ACC112 (cell line): ENCODE data around the gene EFCAB11.
A peak's percentile ranks its signal among the peaks of the same experiment; 100 is the strongest.

Experiments used
- H2AFZ ChIP-seq: fragments of 200-600 bp; sonication (generic); one replicate; pipeline ENCODE4 v1.6.0; 2017; ENCODE audit warnings: antibody characterized with exemption, low read length; ENCODE audit not compliant: unreplicated experiment
- H3K27ac ChIP-seq: fragments of 200-600 bp; sonication (generic); 2 replicates; pipeline ENCODE4 v1.5.1; 2014; ENCODE audit warnings: low read depth, mild to moderate bottlenecking, antibody characterized with exemption, low read length, moderate library complexity
- H3K27me3 ChIP-seq: fragments of 200-600 bp; sonication (generic); 2 replicates; pipeline ENCODE4 v1.6.1; 2014; ENCODE audit warnings: mild to moderate bottlenecking, antibody characterized with exemption, low read length, moderate library complexity, mixed read lengths; ENCODE audit not compliant: insufficient read depth
- H3K36me3 ChIP-seq: fragments of 200-600 bp; sonication (generic); 2 replicates; pipeline ENCODE4 v1.6.1; 2016; ENCODE audit warnings: mild to moderate bottlenecking, antibody characterized with exemption, low read length, moderate library complexity, mixed read lengths; ENCODE audit not compliant: insufficient read depth
- H3K4me1 ChIP-seq: fragments of 200-600 bp; sonication (generic); one replicate; pipeline ENCODE4 v1.6.1; 2016; ENCODE audit warnings: low read length, mixed read lengths; ENCODE audit not compliant: insufficient read depth, unreplicated experiment, control insufficient read depth
- H3K4me3 ChIP-seq: fragments of 200-600 bp; sonication (generic); 2 replicates; pipeline ENCODE4 v1.5.1; 2014; ENCODE audit warnings: mild to moderate bottlenecking, low read depth, low read length
- H3K79me2 ChIP-seq: fragments of 200-600 bp; sonication (generic); one replicate; pipeline ENCODE4 v1.6.0; 2016; ENCODE audit warnings: low read length; ENCODE audit not compliant: control insufficient read depth, unreplicated experiment, insufficient read depth

EFCAB11 gene

GRCh38 chr14:89927186-89927865 is 27.2 kb downstream of the EFCAB11 start:
- H3K36me3 ChIP-seq = 0 out of 2 replicates have a peak, but pooled peaks cover 9% of the 10 kb centered on the region
- peak overlapping the region; percentile 91 for H3K27ac ChIP-seq
- H3K79me2 ChIP-seq = no peaks in the 10 kb centered on the region
- H2AFZ ChIP-seq = peak overlapping the region; percentile 77
- H3K27me3 ChIP-seq = no peaks in the 10 kb centered on the region
- peak overlapping the region; percentile 9; the same call in 1 of the 2 replicates for H3K4me3 ChIP-seq
- H3K4me1 ChIP-seq = peaks cover 27% of the 10 kb centered on the region

DNA sequence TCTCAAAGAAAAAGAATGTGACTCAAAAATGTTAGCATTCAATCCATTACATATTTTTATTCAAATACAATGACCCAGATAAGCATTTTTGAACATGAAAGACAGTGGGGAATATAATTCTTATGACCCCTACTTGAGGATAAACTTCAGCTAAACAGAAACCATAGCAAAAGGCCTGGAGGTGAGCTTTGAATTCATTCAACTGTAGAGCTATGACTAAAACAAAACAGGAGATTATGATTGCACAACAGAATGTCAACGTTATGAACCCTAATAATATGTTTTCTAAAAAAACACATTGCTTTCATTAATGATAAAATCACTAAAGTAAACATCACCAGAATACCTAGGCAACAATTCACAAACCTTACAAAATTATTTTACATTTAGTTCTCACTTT is 27.8 kb downstream of the EFCAB11 start:
- Histone ChIP-seq H3K27ac (peak overlapping the region; percentile 91), H3K27me3 (no peaks in the 10 kb centered on the region), H3K79me2 (no peaks in the 10 kb centered on the region), H2AFZ (peak overlapping the region; percentile 77), H3K4me3 (peak overlapping the region; percentile 33), H3K4me1 (peaks cover 33% of the 10 kb centered on the region), H3K36me3 (0 out of 2 replicates have a peak, but pooled peaks cover 5% of the 10 kb centered on the region)

- Histone ChIP-seq H3K36me3 (0 out of 2 replicates have a peak, but pooled peaks cover 4% of the 10 kb centered on the region), H3K27me3 (no peaks in the 10 kb centered on the region), H3K4me1 (peaks cover 41% of the 10 kb centered on the region), H3K79me2 (no peaks in the 10 kb centered on the region), H3K27ac (no peak overlapping the region), H2AFZ (no peak overlapping the region), H3K4me3 (no peak overlapping the region)
Measured at GRCh38 chr14:89924268-89924667, 30.3 kb downstream of the EFCAB11 start.

- Histone ChIP-seq H3K27me3 (no peaks in the 10 kb centered on the region), H3K4me1 (peaks cover 35% of the 10 kb centered on the region), H2AFZ (peak overlapping the region; percentile 7), H3K79me2 (no peaks in the 10 kb centered on the region), H3K27ac (peak overlapping the region; percentile 86), H3K4me3 (no peak overlapping the region), H3K36me3 (0 out of 2 replicates have a peak, but pooled peaks cover 4% of the 10 kb centered on the region)
Measured at GRCh38 chr14:89922031-89922907, 32.3 kb downstream of the EFCAB11 start.

DNA sequence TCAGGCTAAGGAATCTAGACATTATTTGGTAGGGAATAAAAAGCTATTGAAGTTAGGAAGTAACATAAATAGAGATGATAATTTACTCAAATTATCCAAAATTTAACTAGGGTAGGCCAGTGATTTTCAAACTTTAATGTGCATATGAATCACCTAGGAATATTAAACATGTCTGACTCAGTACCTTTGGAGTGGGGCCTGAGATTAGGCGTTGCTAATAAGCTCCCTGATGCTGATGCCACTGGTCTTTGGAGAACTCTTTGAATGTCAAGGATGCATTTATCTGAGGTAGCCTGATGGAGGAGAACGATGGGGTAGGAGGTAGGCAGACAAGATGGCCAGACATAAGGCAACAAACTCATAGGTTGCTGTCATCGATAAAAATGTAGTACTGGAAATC is 33.2 kb downstream of the EFCAB11 start:
- Histone ChIP-seq H3K36me3 (0 out of 2 replicates have a peak, but pooled peaks cover 4% of the 10 kb centered on the region), H3K79me2 (no peaks in the 10 kb centered on the region), H3K27ac (peak overlapping the region; percentile 86), H3K4me1 (peaks cover 35% of the 10 kb centered on the region), H3K4me3 (no peak overlapping the region), H3K27me3 (no peaks in the 10 kb centered on the region), H2AFZ (no peak overlapping the region)

DNA sequence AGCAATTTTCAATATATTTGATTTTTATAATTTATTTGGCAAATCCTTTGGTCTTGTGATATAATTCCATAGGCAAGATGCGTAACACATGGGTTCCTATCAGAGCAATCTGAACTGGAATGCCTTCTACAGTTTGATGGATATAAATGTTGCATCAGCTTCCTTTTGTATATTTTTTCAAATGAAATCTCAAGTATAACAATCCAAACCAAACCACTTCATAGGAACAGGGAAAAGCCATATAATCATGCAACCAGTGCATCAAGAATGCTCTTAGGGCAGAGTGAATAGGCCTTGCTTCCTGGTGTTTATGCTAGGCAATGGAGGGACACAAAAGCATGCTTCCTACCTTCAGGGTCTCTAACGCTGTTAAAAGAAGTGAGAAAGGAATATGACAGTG is 34.5 kb downstream of the EFCAB11 start:
- Histone ChIP-seq H3K4me3 (no peak overlapping the region), H3K27me3 (no peaks in the 10 kb centered on the region), H3K4me1 (peaks cover 38% of the 10 kb centered on the region), H2AFZ (no peak overlapping the region), H3K36me3 (0 out of 2 replicates have a peak, but pooled peaks cover 4% of the 10 kb centered on the region), H3K79me2 (no peaks in the 10 kb centered on the region), H3K27ac (no peak overlapping the region)

DNA sequence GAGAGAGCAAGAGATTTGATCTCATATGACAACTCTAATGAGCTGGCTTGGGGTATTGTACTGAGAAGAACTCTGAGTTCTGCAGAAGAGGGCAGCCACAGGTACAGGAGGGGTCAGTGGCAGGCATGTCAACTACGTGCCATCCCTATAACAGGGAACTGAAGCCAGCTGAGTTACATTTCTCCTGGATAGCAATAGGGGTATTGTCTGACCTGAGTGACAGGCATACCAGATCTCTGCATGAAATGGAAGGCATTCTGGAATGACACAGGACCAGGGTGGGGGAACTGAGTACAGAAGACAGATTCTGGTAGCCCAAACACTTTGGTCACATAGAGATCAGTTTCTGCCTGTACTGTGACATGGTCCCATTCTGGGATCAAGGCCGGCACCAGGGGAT is 35.8 kb downstream of the EFCAB11 start:
- Histone ChIP-seq H3K27ac (no peak overlapping the region), H2AFZ (no peak overlapping the region), H3K27me3 (no peaks in the 10 kb centered on the region), H3K36me3 (0 out of 2 replicates have a peak, but pooled peaks cover 4% of the 10 kb centered on the region), H3K79me2 (no peaks in the 10 kb centered on the region), H3K4me3 (no peak overlapping the region), H3K4me1 (peaks cover 42% of the 10 kb centered on the region)

GRCh38 chr14:89915114-89915878 is 39.2 kb downstream of the EFCAB11 start:
- Histone ChIP-seq H3K27ac (peak overlapping the region; percentile 71; the same call in 1 of the 2 replicates), H3K36me3 (no peaks in the 10 kb centered on the region), H2AFZ (peak overlapping the region; percentile 46), H3K4me3 (no peak overlapping the region), H3K79me2 (no peaks in the 10 kb centered on the region), H3K27me3 (no peaks in the 10 kb centered on the region), H3K4me1 (peaks cover 45% of the 10 kb centered on the region)

DNA sequence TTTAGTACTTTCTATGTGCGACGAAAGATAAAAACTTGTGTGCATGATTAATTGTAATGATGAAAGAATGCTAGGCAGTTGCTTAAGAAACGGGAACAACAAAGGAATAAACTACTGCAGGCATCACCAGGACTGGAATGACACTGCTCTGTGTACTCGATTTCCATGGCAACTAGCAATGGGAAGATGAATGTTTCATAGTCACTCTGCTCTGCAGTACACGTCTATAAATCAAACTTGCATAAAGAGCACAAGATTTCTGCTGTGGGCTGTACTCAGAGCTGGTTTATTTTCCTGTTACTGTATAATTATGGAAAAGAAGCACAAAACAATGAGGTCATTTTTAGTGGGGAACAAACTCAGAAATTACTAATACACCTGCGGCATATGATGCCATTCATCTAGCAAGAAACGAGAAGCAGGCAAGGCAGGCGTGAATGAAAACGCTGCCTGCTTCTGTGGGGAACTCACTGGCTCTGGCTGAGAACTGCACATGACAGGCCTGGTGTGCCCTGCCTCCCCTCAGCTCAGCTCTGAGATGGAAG is 41.8 kb downstream of the EFCAB11 start:
- no peaks in the 10 kb centered on the region for H3K36me3 ChIP-seq
- H3K4me1 ChIP-seq = peaks cover 45% of the 10 kb centered on the region
- H3K79me2 ChIP-seq = no peaks in the 10 kb centered on the region
- H3K27ac ChIP-seq = peak overlapping the region; percentile 84
- no peaks in the 10 kb centered on the region for H3K27me3 ChIP-seq
- H3K4me3 ChIP-seq = no peak overlapping the region
- H2AFZ ChIP-seq = no peak overlapping the region

DNA sequence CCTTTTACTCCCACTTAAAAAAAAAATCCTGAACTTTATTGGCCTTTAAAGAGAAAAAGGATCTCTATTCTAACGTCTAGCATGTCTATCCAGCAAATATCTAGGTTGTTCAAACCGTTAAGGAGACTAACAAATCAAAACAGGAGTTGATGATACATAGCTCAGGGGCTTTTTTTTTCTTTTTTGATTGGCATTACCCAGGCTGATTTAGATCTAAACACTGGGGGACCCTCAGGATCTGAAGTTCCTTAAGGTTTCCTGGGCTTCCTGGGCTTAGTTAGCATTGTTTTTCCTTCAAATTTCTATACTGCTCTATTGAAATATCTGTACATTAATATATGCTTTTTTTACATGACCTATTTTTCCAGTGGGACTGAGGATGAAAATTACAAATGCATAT is 42.3 kb downstream of the EFCAB11 start:
- H3K27ac ChIP-seq = peak overlapping the region; percentile 80
- H3K36me3 ChIP-seq = no peaks in the 10 kb centered on the region
- H3K4me1 ChIP-seq = peaks cover 44% of the 10 kb centered on the region
- no peak overlapping the region for H2AFZ ChIP-seq
- no peaks in the 10 kb centered on the region for H3K27me3 ChIP-seq
- no peaks in the 10 kb centered on the region for H3K79me2 ChIP-seq
- no peak overlapping the region for H3K4me3 ChIP-seq
